ENCODE results near the gene FAM3A. TPM values are rescaled to one million over a fixed set of nuclear protein-coding genes. Genes with fewer than 3 reads are reported as not detected.
A peak's percentile ranks its signal among the peaks of the same experiment; 100 is the strongest.

FAM3A gene
- total RNA-seq, 1 experiment from 2014 or later = 69.2 TPM

DNA sequence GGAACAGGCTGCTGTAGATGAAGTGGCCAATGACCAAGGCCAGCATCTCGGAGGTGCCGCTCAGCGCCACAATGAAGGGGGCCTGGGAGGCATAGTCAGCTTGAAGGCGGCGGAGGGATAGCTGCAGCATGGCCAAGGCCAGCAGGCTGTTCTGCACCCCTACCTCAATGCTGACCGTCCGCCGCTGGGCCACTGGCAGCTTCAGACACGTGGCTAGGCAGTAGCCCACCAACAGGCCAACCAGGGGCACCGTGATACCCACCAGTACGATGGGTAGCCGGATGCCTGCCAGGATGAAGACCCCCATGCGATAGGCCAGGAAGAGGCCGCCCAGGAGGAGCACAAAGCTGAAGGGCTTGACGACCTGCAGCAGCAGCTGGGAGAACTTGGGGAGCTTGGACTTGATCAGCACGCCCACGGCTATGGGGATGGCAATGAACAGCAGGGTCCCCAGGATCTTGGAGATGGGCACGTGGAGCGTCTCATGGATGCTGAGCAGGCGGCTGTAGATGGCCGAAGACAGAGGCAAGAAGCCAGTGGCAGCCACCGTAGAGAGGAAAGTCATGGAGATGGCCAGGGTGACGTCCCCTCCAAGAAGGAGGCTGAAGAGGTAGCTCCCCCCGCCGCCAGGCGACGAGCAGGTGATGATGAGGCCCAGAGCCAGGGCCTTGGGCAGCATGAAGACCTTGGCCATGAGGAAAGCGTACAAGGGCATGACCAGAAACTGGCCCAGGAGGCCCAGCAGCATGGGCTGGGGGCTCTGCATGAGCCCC lies 28.3 kb downstream of the FAM3A start:
- no peaks in the 10 kb centered on the region for H3K27me3 ChIP-seq (ENCODE audit: low read length)
- H3K9ac ChIP-seq (ENCODE audit: low read length) = no peak overlapping the region
- H2AFZ ChIP-seq (ENCODE audit: low read length) = no peak overlapping the region
- no peak overlapping the region for H3K4me2 ChIP-seq (ENCODE audit: low read length)
- H3K4me1 ChIP-seq (ENCODE audit: insufficient read depth, low read length) = peaks cover 34% of the 10 kb centered on the region
- peaks cover 15% of the 10 kb centered on the region for H3K36me3 ChIP-seq (ENCODE audit: low read depth, low read length)
- ATAC-seq (no peak), DNase-seq (no peak)
- no peaks in the 10 kb centered on the region for H3F3A ChIP-seq (ENCODE audit: low read length, unreplicated experiment)
- no peak overlapping the region for H3K4me3 ChIP-seq (ENCODE audit: low read length)
- POLR2A ChIA-PET (ENCODE audit: unreplicated experiment) = no interaction called here
- H4K20me1 ChIP-seq (ENCODE audit: low read length) = no peaks in the 10 kb centered on the region
- TF ChIP-seq EZH2 (IDR thresholded peaks at IDR 0.05; ENCODE audit: low read length, unreplicated experiment) = no peak
- TF ChIP-seq EZH2phosphoT487 (IDR thresholded peaks at IDR 0.05; ENCODE audit: borderline replicate concordance, low read length) = no peak
- TF ChIP-seq, protein P1, sequence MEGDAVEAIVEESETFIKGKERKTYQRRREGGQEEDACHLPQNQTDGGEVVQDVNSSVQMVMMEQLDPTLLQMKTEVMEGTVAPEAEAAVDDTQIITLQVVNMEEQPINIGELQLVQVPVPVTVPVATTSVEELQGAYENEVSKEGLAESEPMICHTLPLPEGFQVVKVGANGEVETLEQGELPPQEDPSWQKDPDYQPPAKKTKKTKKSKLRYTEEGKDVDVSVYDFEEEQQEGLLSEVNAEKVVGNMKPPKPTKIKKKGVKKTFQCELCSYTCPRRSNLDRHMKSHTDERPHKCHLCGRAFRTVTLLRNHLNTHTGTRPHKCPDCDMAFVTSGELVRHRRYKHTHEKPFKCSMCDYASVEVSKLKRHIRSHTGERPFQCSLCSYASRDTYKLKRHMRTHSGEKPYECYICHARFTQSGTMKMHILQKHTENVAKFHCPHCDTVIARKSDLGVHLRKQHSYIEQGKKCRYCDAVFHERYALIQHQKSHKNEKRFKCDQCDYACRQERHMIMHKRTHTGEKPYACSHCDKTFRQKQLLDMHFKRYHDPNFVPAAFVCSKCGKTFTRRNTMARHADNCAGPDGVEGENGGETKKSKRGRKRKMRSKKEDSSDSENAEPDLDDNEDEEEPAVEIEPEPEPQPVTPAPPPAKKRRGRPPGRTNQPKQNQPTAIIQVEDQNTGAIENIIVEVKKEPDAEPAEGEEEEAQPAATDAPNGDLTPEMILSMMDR (conservative IDR thresholded peaks at IDR 0.05; ENCODE audit: low read depth, low read length) = no peak
- CTCF ChIA-PET = no interaction called here
- no peaks in the 10 kb centered on the region for H3K9me3 ChIP-seq (ENCODE audit: low read length)
- BruUV-seq (replicated peaks) = no TSS peak
- no peak overlapping the region for H3K27ac ChIP-seq (ENCODE audit: low read length)
- intact Hi-C loops (cut with micrococcal nuclease) = no loop called here
- no peaks in the 10 kb centered on the region for H3K9me2 ChIP-seq (replicated peaks; ENCODE audit: low read length)
- peaks cover 52% of the 10 kb centered on the region for H3K79me2 ChIP-seq (ENCODE audit: low read length)

DNA sequence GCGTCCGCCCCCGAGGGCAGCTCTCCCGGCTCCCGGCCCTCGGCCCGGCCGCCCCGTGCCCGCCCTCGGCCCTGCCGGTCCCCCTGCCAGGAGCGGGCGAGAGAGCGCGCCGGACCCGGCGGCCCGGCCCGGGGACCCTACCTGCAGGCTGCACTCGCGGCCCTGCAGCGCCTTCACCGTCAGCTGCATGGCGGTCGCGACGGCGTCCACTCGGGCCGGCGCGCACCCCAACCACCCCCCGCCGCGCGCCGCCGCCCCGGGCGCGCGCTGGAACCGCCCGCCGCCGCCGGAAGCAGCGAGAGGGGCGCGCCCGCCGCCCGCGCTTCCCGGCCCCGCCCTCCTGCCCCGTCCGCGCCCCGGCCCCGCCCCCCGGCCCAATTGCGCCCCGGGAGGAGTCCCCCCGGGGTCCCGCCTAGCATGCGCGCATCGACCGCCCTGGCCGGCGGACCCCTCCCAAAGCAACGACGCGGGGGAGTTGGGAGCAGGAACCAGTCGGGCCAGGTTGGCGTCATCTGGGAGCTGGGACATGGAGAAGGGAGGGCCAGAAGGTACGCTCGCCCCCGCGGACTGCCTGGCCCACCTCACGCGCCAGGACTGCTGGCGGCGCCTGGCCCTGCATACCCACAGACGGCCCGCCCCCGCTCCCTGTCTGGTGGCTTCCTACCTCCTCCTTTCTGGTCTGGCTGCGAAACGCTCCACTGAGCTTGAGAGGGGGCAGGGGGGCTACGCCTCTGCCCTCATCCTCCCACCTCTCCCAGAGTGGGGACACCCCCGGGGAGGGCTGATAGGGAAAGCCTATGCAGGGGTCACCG lies 29.4 kb downstream of the FAM3A start, which contains the start of gene UBL4A:
UBL4A (minus strand) TSS at position 220 of the 812 bp plus-strand sequence; CDS start at position 189, 31 bp downstream.
- Histone ChIP-seq H3K79me2 (ENCODE audit: low read length) (peaks cover 52% of the 10 kb centered on the region), H3K4me2 (ENCODE audit: low read length) (peak within 1 kb of the TSS; percentile 96), H3F3A (ENCODE audit: low read length, unreplicated experiment) (no peaks in the 10 kb centered on the region), H3K9me2 (replicated peaks; ENCODE audit: low read length) (no peaks in the 10 kb centered on the region), H3K9ac (ENCODE audit: low read length) (peak within 1 kb of the TSS; percentile 83), H3K9me3 (ENCODE audit: low read length) (no peaks in the 10 kb centered on the region), H3K4me3 (ENCODE audit: low read length) (peak within 1 kb of the TSS; percentile 83), H3K4me1 (ENCODE audit: insufficient read depth, low read length) (peaks cover 34% of the 10 kb centered on the region), H2AFZ (ENCODE audit: low read length) (peak within 1 kb of the TSS; percentile 73), H4K20me1 (ENCODE audit: low read length) (no peaks in the 10 kb centered on the region), H3K27me3 (ENCODE audit: low read length) (no peaks in the 10 kb centered on the region), H3K36me3 (ENCODE audit: low read depth, low read length) (peaks cover 15% of the 10 kb centered on the region), H3K27ac (ENCODE audit: low read length) (peak within 1 kb of the TSS; percentile 43)
- ChIA-PET POLR2A (ENCODE audit: unreplicated experiment) (no interaction called here), CTCF (no interaction called here)
- DNase-seq (peak; percentile 79), ATAC-seq (peak; percentile 28)
- intact Hi-C loops (cut with micrococcal nuclease) = no loop called here
- no TSS peak for BruUV-seq (replicated peaks)
- TF ChIP-seq, protein P1 (conservative IDR thresholded peaks at IDR 0.05; ENCODE audit: low read depth, low read length) = no peak
- TF ChIP-seq EZH2phosphoT487 (IDR thresholded peaks at IDR 0.05; ENCODE audit: borderline replicate concordance, low read length) = peak; percentile 78
